Keratinocyte (primary cell): ENCODE data around the gene ZNF248. TPM values are rescaled to one million over a fixed set of nuclear protein-coding genes. Genes with fewer than 3 reads are reported as not detected.

Experiments used
- DNase-seq: peaks from one replicate; pipeline ENCODE4 v3.0.0-alpha.2; 2011; ENCODE audit warnings: low read depth, missing footprints, low spot score
- FAIRE-seq: peaks from 2 replicates; lab custom pipeline; 2011; peaks lifted over from hg19 to GRCh38; lab: Jason Lieb, UNC
- H2AFZ ChIP-seq: 2 replicates; pipeline ENCODE4 v1.6.0; 2012; ENCODE audit warnings: low read length, control low read depth, inconsistent platforms; ENCODE audit not compliant: control insufficient read depth
- H3K27ac ChIP-seq: 2 replicates; pipeline ENCODE4 v1.5.1; 2011; ENCODE audit warnings: low read length; ENCODE audit not compliant: control insufficient read depth, insufficient read depth
- H3K27me3 ChIP-seq: 3 replicates; pipeline ENCODE4 v1.6.0; 2011; ENCODE audit warnings: low read length; ENCODE audit not compliant: control insufficient read depth, insufficient read depth; ENCODE audit errors: extremely low read depth
- H3K36me3 ChIP-seq, 2 experiments: 2 replicates in 1 of 2; 3 replicates in 1 of 2; pipeline ENCODE4 v1.5.1; 2011; ENCODE audit warnings: low read length in 2 of 2, mild to moderate bottlenecking in 1 of 2; ENCODE audit not compliant: control insufficient read depth in 2 of 2, insufficient read depth in 2 of 2; ENCODE audit errors: extremely low read depth in 1 of 2
- H3K4me1 ChIP-seq: 3 replicates; pipeline ENCODE4 v1.5.1; 2011; ENCODE audit warnings: low read length; ENCODE audit not compliant: control insufficient read depth, insufficient read depth; ENCODE audit errors: extremely low read depth
- H3K4me2 ChIP-seq: 3 replicates; pipeline ENCODE4 v1.6.0; 2011; ENCODE audit warnings: low read depth, low read length; ENCODE audit not compliant: control insufficient read depth, insufficient read depth; ENCODE audit errors: extremely low read depth
- H3K4me3 ChIP-seq, 3 experiments: fragments of 200-600 bp in 1 of 3; sonication (generic) in 1 of 3; 2 replicates in 2 of 3; 3 replicates in 1 of 3; pipeline ENCODE4 v1.5.1; 2011 to 2016; ENCODE audit warnings: low read length in 3 of 3, mild to moderate bottlenecking in 3 of 3, control low read depth in 2 of 3, inconsistent platforms in 1 of 3, low read depth in 1 of 3, mixed read lengths in 1 of 3, mixed run types in 1 of 3, moderate library complexity in 1 of 3; ENCODE audit not compliant: control insufficient read depth in 2 of 3, insufficient read depth in 2 of 3; ENCODE audit errors: extremely low read depth in 1 of 3
- H3K79me2 ChIP-seq: 2 replicates; pipeline ENCODE4 v1.6.0; 2012; ENCODE audit warnings: low read length; ENCODE audit not compliant: control insufficient read depth, insufficient read depth
- H3K9ac ChIP-seq: 3 replicates; pipeline ENCODE4 v1.6.0; 2011; ENCODE audit warnings: low read length; ENCODE audit not compliant: control insufficient read depth, insufficient read depth; ENCODE audit errors: extremely low read depth
- H3K9me1 ChIP-seq: 3 replicates; pipeline ENCODE4 v1.6.0; 2011; ENCODE audit warnings: low read length; ENCODE audit not compliant: control insufficient read depth, insufficient read depth; ENCODE audit errors: extremely low read depth
- H3K9me3 ChIP-seq: 2 replicates; pipeline ENCODE4 v1.5.1; 2012; ENCODE audit warnings: low read depth, low read length; ENCODE audit not compliant: control insufficient read depth
- H4K20me1 ChIP-seq: 3 replicates; pipeline ENCODE4 v1.6.0; 2011; ENCODE audit warnings: low read length; ENCODE audit not compliant: control insufficient read depth, insufficient read depth; ENCODE audit errors: extremely low read depth
- EZH2 ChIP-seq: IDR thresholded peaks from one replicate; pipeline ENCODE4 v1.6.1; 2012; ENCODE audit warnings: inconsistent platforms, mild to moderate bottlenecking, low read length, moderate library complexity
- dilution Hi-C: fragments of 300-500 bp; cut with MboI; formaldehyde crosslinking; loops from one replicate; pipeline ENCODE4 v1.7.0; 2020; ENCODE audit warnings: low sequenced_read_pairs; ENCODE audit not compliant: extremely low pct_ligation_motif_present
- polyA plus RNA-seq, 5 experiments: library from polyadenylated mRNA; depleted of rRNA in 3 of 5; stranded (reverse) in 3 of 5; stranded (forward) in 1 of 5; unstranded in 1 of 5; fragments of >200 nt; gene quantifications; 1 replicate in 1 of 5; 2 replicates in 3 of 5; 3 replicates in 1 of 5; pipeline versions ENCODE4 v1.2.1 to v1.2.3, GENCODE V29; 2011 to 2012; ENCODE audit warnings: missing spikeins in 2 of 5, low read depth in 1 of 5, low replicate concordance in 1 of 5
- TF ChIP-seq, protein P1 (sequence below), 3 experiments: IDR thresholded peaks in 1 of 3; conservative IDR thresholded peaks in 1 of 3; optimal IDR thresholded peaks in 1 of 3; 2 replicates in 2 of 3; 3 replicates in 1 of 3; pipeline versions ENCODE3 to v1.5.1; 2011; ENCODE audit warnings: low read length in 3 of 3, mild to moderate bottlenecking in 3 of 3, moderate library complexity in 2 of 3, control low read depth in 1 of 3, inconsistent platforms in 1 of 3; ENCODE audit not compliant: insufficient read depth in 2 of 3; ENCODE audit errors: extremely low read depth in 1 of 3

ZNF248 gene
- polyA plus RNA-seq, 1 donor (not counting 4 experiments of a cell fraction or from before 2014, with no cell fraction given) = 4.9 TPM

DNA sequence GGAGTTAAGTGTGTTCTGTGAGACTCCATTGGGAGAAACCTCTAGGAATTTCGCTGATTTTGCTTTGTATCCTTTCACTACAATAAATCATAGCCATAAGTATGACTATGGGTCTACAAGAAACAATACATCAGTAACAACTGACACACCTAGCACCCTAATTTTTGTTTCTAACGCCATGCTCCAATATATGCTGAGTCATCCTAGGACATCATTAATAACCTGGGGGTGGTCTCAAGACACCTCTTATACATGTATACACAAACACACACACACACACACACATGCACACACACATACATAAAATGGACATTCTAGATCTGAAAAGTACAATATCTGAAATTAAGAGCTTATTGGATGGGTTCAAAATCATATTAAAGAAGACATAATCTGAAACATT is 18.2 kb downstream of the ZNF248 start:
- DNase-seq (no peak), FAIRE-seq (no peak)
- H4K20me1 ChIP-seq = no peaks in the 10 kb centered on the region
- dilution Hi-C loops = no loop called here
- peaks cover 0 to 4% of the 10 kb centered on the region in 2 experiments for H3K36me3 ChIP-seq
- no peak overlapping the region for H2AFZ ChIP-seq
- H3K27me3 ChIP-seq = no peaks in the 10 kb centered on the region
- H3K4me2 ChIP-seq = no peak overlapping the region
- H3K9me3 ChIP-seq = no peaks in the 10 kb centered on the region
- no peak overlapping the region for H3K27ac ChIP-seq
- no peaks in the 10 kb centered on the region for H3K9me1 ChIP-seq
- no peak overlapping the region for H3K4me3 ChIP-seq
- no peak overlapping the region for H3K9ac ChIP-seq
- H3K4me1 ChIP-seq = no peaks in the 10 kb centered on the region
- TF ChIP-seq, protein P1, sequence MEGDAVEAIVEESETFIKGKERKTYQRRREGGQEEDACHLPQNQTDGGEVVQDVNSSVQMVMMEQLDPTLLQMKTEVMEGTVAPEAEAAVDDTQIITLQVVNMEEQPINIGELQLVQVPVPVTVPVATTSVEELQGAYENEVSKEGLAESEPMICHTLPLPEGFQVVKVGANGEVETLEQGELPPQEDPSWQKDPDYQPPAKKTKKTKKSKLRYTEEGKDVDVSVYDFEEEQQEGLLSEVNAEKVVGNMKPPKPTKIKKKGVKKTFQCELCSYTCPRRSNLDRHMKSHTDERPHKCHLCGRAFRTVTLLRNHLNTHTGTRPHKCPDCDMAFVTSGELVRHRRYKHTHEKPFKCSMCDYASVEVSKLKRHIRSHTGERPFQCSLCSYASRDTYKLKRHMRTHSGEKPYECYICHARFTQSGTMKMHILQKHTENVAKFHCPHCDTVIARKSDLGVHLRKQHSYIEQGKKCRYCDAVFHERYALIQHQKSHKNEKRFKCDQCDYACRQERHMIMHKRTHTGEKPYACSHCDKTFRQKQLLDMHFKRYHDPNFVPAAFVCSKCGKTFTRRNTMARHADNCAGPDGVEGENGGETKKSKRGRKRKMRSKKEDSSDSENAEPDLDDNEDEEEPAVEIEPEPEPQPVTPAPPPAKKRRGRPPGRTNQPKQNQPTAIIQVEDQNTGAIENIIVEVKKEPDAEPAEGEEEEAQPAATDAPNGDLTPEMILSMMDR (optimal IDR thresholded peaks at IDR 0.05 in 1 of 3, IDR thresholded peaks at IDR 0.05 in 1 of 3, conservative IDR thresholded peaks at IDR 0.05 in 1 of 3; ENCODE audit: extremely low read depth in 1 of 3, insufficient read depth in 2 of 3, low read length in 3 of 3) = no peak
- TF ChIP-seq EZH2 = no peak
- H3K79me2 ChIP-seq = no peaks in the 10 kb centered on the region

DNA sequence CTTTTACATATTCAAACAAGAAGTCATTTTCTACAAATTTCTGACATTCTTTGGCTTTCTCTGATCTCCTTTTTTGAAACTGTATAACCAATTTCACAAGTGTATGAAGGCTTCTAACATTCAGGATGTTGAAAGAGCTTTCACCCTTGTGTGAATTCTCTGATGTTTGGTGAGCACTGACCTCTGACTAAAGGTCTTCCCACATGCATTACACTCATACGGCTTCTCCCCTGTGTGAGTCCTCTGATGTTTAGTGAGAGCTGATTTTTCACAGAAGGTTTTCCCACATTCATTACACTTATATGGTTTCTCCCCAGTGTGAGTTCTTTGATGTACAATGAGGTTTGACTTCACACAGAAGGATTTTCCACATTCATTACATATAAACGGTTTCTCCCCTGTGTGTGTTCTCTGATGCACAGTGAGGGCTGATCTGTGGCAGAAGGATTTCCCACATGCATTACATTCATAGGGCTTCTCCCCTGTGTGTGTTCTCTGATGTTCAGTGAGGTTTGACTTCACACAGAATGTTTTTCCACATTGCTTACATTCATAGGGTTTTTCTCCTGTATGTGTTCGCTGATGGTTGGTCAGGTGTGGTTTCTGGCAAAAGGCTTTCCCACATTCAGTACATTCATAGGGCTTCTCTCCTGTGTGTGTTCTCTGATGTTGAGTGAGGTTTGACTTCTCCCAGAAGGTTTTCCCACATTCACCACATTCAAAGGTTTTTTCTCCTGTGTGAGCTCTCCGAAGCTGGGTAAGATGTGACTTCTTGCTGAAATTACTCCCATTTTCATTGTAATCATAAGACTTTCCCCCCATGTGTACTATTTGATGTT is 25.7 kb downstream of the ZNF248 start:
- TF ChIP-seq, protein P1 (optimal IDR thresholded peaks at IDR 0.05 in 1 of 3, IDR thresholded peaks at IDR 0.05 in 1 of 3, conservative IDR thresholded peaks at IDR 0.05 in 1 of 3; ENCODE audit: extremely low read depth in 1 of 3, insufficient read depth in 2 of 3, low read length in 3 of 3) = no peak
- TF ChIP-seq EZH2 = no peak
- H3K4me3 ChIP-seq = no peak overlapping the region
- FAIRE-seq = no peak
- no peaks in the 10 kb centered on the region for H3K9me1 ChIP-seq
- H3K36me3 ChIP-seq = peaks cover 4 to 6% of the 10 kb centered on the region in 2 experiments
- peaks cover 14% of the 10 kb centered on the region for H3K9me3 ChIP-seq
- dilution Hi-C loops = no loop called here
- H3K9ac ChIP-seq = no peak overlapping the region
- H4K20me1 ChIP-seq = no peaks in the 10 kb centered on the region
- H2AFZ ChIP-seq = no peak overlapping the region
- no peak overlapping the region for H3K4me2 ChIP-seq
- no peaks in the 10 kb centered on the region for H3K79me2 ChIP-seq
- H3K27me3 ChIP-seq = no peaks in the 10 kb centered on the region
- DNase-seq = no peak
- H3K27ac ChIP-seq = no peak overlapping the region
- H3K4me1 ChIP-seq = no peaks in the 10 kb centered on the region
